GM12892 (cell line): Measurements from ENCODE around the gene MSMP.

ENCODE experiments used
- POLR2A ChIP-seq: IDR thresholded peaks from 2 replicates; pipeline ENCODE4 v1.6.1; 2011; ENCODE audit warnings: low read depth, low read length, control low read depth
- POLR2AphosphoS5 ChIP-seq: IDR thresholded peaks from 2 replicates; pipeline ENCODE4 v1.6.1; 2011; ENCODE audit warnings: low read depth, low read length, control low read depth
- TAF1 ChIP-seq: IDR thresholded peaks from 2 replicates; pipeline ENCODE4 v1.6.1; 2011; ENCODE audit warnings: low read depth, mild to moderate bottlenecking, control low read depth, low read length, borderline replicate concordance

DNA sequence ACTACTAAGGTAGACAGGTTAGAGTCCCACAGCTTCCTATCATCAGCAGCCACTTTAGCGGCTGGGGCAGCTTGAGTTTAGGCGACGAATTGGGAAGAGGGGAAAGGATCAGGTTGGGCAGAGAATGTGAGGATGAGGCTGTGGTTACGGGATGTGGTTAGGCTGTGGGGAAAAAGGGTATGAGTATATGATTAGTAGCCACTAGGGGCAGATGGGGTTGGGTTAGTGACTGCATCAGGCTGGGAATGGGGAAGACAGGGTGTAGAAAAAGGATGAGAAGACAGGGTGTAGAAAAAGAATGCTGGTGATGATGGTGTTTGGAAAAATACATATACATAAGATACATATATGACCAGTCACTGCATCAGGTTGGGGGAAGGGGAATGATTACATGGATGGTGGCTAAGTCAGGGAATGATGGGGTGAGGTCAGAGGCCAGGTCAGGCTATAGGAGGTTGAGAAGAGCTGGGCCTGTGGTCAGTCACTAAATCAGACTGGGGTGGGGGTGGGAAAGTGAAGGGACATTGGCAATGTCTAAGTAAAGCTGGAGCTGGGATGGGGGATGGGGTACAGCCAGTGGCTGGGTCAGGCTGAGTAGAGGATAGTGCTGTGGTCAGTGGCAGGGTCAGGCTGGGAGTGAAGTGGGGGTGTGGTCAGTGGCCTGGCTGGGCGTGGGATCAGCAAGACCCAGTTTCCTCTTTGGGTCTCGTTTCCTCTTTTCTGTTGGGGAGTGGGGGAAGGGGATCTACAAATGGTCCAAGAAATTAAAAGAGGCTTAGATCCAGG lies 24.2 kb downstream of the MSMP start:
- TF ChIP-seq POLR2A (peak; percentile 17; the same call in 1 of the 2 replicates), TAF1 (no peak), POLR2AphosphoS5 (no peak; the same call in 1 of the 2 replicates)
